Neuronal stem cell (in vitro differentiated cells): ENCODE measurements around the gene WRAP73.

ENCODE experiments used
- DNase-seq: peaks from one replicate; pipeline ENCODE4 v3.0.0-alpha.2; 2013; ENCODE audit warnings: low spot score
- H2AFZ ChIP-seq: one replicate; pipeline ENCODE4 v1.6.1; 2013; ENCODE audit warnings: mild to moderate bottlenecking, low read length, inconsistent platforms
- H2AK5ac ChIP-seq: 2 replicates; pipeline ENCODE4 v1.6.1; 2013; ENCODE audit warnings: low read depth, mild to moderate bottlenecking, inconsistent platforms, low read length, moderate library complexity, mixed read lengths
- H2BK120ac ChIP-seq: 2 replicates; pipeline ENCODE4 v1.6.1; 2013; ENCODE audit warnings: low read depth, mild to moderate bottlenecking, inconsistent platforms, low read length, moderate library complexity, mixed read lengths
- H2BK12ac ChIP-seq: one replicate; pipeline ENCODE4 v1.6.1; 2013; ENCODE audit warnings: low read length, inconsistent platforms
- H2BK15ac ChIP-seq: 2 replicates; pipeline ENCODE4 v1.6.1; 2013; ENCODE audit warnings: mild to moderate bottlenecking, low read length, inconsistent platforms, mixed read lengths
- H2BK5ac ChIP-seq: one replicate; pipeline ENCODE4 v1.6.1; 2013; ENCODE audit warnings: inconsistent platforms, mild to moderate bottlenecking, low read length, moderate library complexity
- H3K14ac ChIP-seq: one replicate; pipeline ENCODE4 v1.6.1; 2013; ENCODE audit warnings: low read length, inconsistent platforms
- H3K18ac ChIP-seq: 2 replicates; pipeline ENCODE4 v1.6.1; 2013; ENCODE audit warnings: low read length, inconsistent platforms
- H3K23ac ChIP-seq: 2 replicates; pipeline ENCODE4 v1.6.1; 2013; ENCODE audit warnings: low read depth, mild to moderate bottlenecking, mixed read lengths, low read length, inconsistent platforms; ENCODE audit not compliant: poor library complexity
- H3K27ac ChIP-seq: replicated peaks from 3 replicates; pipeline ENCODE4 v1.5.1; 2013; ENCODE audit warnings: low read length, inconsistent platforms
- H3K27me3 ChIP-seq, 3 experiments: 2 replicates each; pipeline ENCODE4 v1.6.1; 2013; ENCODE audit warnings: low read length in 3 of 3, mild to moderate bottlenecking in 2 of 3, inconsistent platforms in 1 of 3, low read depth in 1 of 3, mixed read lengths in 1 of 3, moderate library complexity in 1 of 3; ENCODE audit not compliant: control insufficient read depth in 3 of 3, insufficient read depth in 3 of 3
- H3K36me3 ChIP-seq, 2 donors: replicated peaks in 1 of 2; 2 replicates each; pipeline ENCODE4 v1.6.1; 2013; ENCODE audit warnings: low read length in 2 of 2; ENCODE audit not compliant: control insufficient read depth in 2 of 2, insufficient read depth in 2 of 2
- H3K4ac ChIP-seq: 2 replicates; pipeline ENCODE4 v1.6.1; 2013; ENCODE audit warnings: inconsistent platforms, mild to moderate bottlenecking, low read length, moderate library complexity
- H3K4me1 ChIP-seq, 2 donors: 1 replicate in 1 of 2; 2 replicates in 1 of 2; pipeline ENCODE4 v1.6.1; 2013; ENCODE audit warnings: low read length in 2 of 2, low read depth in 1 of 2; ENCODE audit not compliant: control insufficient read depth in 2 of 2, insufficient read depth in 1 of 2
- H3K4me2 ChIP-seq: one replicate; pipeline ENCODE4 v1.6.1; 2013; ENCODE audit warnings: mild to moderate bottlenecking, low read length, inconsistent platforms; ENCODE audit not compliant: insufficient read depth, poor library complexity, severe bottlenecking
- H3K4me3 ChIP-seq, 2 donors: 2 replicates each; pipeline ENCODE4 v1.5.1; 2013; ENCODE audit warnings: low read length in 2 of 2, mild to moderate bottlenecking in 2 of 2, inconsistent platforms in 1 of 2, moderate library complexity in 1 of 2
- H3K79me1 ChIP-seq: one replicate; pipeline ENCODE4 v1.6.1; 2013; ENCODE audit warnings: low read depth, mild to moderate bottlenecking, inconsistent platforms, low read length, moderate library complexity
- H3K9ac ChIP-seq: one replicate; pipeline ENCODE4 v1.6.1; 2013; ENCODE audit warnings: mild to moderate bottlenecking, low read depth, low read length, inconsistent platforms; ENCODE audit not compliant: poor library complexity
- H3K9me3 ChIP-seq, 2 donors: replicated peaks in 1 of 2; 2 replicates each; pipeline versions ENCODE3 to v1.6.1; 2013; ENCODE audit warnings: low read length in 2 of 2, mild to moderate bottlenecking in 2 of 2, inconsistent platforms in 1 of 2, low read depth in 1 of 2, mixed read lengths in 1 of 2, moderate library complexity in 1 of 2; ENCODE audit not compliant: control insufficient read depth in 2 of 2, insufficient read depth in 1 of 2
- H4K8ac ChIP-seq: one replicate; pipeline ENCODE4 v1.6.1; 2013; ENCODE audit warnings: low read depth, mild to moderate bottlenecking, inconsistent platforms, low read length, moderate library complexity
- H4K91ac ChIP-seq: one replicate; pipeline ENCODE4 v1.6.1; 2013; ENCODE audit warnings: low read length, low read depth, mild to moderate bottlenecking, inconsistent platforms; ENCODE audit not compliant: poor library complexity
- WGBS, 2 donors: extraction: QIAGEN DNeasy Blood & Tissue Kit; methylation state at CpG; one replicate each; pipeline ENCODE4 v1.1.7; 2013; ENCODE audit warnings: missing lambda C conversion rate in 2 of 2, mixed read lengths in 1 of 2; ENCODE audit not compliant: insufficient read length in 2 of 2, insufficient replicate concordance in 1 of 2; ENCODE audit errors: extremely low coverage in 2 of 2; 5-methylcytosine and 5-hydroxymethylcytosine counted together

WRAP73 gene

GRCh38 chr1:3630161-3630611 is 19.7 kb downstream of the WRAP73 start:
- no peak overlapping the region for H4K91ac ChIP-seq
- H2BK15ac ChIP-seq: no peak overlapping the region
- no peak overlapping the region for H4K8ac ChIP-seq
- no peak overlapping the region for H2BK5ac ChIP-seq
- H3K9ac ChIP-seq: no peak overlapping the region
- no peak overlapping the region for H2BK120ac ChIP-seq
- peaks cover 31 to 78% of the 10 kb centered on the region in 2 donors for H3K36me3 ChIP-seq
- no peak overlapping the region for H3K14ac ChIP-seq
- no peak for DNase-seq
- no peaks in the 10 kb centered on the region for H3K79me1 ChIP-seq
- no peaks in the 10 kb centered on the region for H3K9me3 ChIP-seq
- peak overlapping the region; percentile 73 for H3K23ac ChIP-seq
- H3K18ac ChIP-seq: no peak overlapping the region
- H3K4me3 ChIP-seq: no peak overlapping the region
- no peak overlapping the region for H2AK5ac ChIP-seq
- H3K27me3 ChIP-seq: no peaks in the 10 kb centered on the region
- no CpG with 5 or more reads among the region's 11 CpGs for WGBS, 2 donors
- H3K4ac ChIP-seq: no peak overlapping the region
- no peak overlapping the region for H3K4me2 ChIP-seq
- no peak overlapping the region for H2BK12ac ChIP-seq
- no peak overlapping the region for H2AFZ ChIP-seq
- H3K4me1 ChIP-seq: peaks cover 6 to 15% of the 10 kb centered on the region in 2 donors
- H3K27ac ChIP-seq: no peak overlapping the region

- Histone ChIP-seq H3K9ac (peak overlapping the region; percentile 44), H2BK15ac (no peak overlapping the region), H4K8ac (no peak overlapping the region), H3K18ac (no peak overlapping the region), H2AFZ (no peak overlapping the region), H2AK5ac (no peak overlapping the region), H2BK120ac (no peak overlapping the region), H2BK5ac (no peak overlapping the region), H3K9me3 (no peaks in the 10 kb centered on the region), H3K4me1 (peaks cover 6 to 15% of the 10 kb centered on the region in 2 donors), H2BK12ac (peak overlapping the region; percentile 58), H3K4me3 (no peak overlapping the region), H3K79me1 (no peaks in the 10 kb centered on the region), H3K36me3 (peaks cover 27 to 73% of the 10 kb centered on the region in 2 donors), H3K4ac (peak overlapping the region; percentile 7), H3K23ac (peak overlapping the region; percentile 73), H3K27ac (no peak overlapping the region), H3K4me2 (no peak overlapping the region), H3K14ac (no peak overlapping the region), H4K91ac (peak overlapping the region; percentile 24), H3K27me3 (no peaks in the 10 kb centered on the region)
- no peak for DNase-seq
- no CpG with 5 or more reads among the region's 16 CpGs for WGBS, 2 donors
These were observed 20.2 kb downstream of the WRAP73 start for GRCh38 chr1:3629561-3630160.

GRCh38 chr1:3628445-3628844 is 21.5 kb downstream of the WRAP73 start:
- no peak overlapping the region for H3K4me2 ChIP-seq
- H3K4me3 ChIP-seq: no peak overlapping the region
- peaks cover 10 to 21% of the 10 kb centered on the region in 2 donors for H3K4me1 ChIP-seq
- DNase-seq: no peak
- H3K18ac ChIP-seq: no peak overlapping the region
- no peak overlapping the region for H2BK5ac ChIP-seq
- H3K36me3 ChIP-seq: peaks cover 26 to 61% of the 10 kb centered on the region in 2 donors
- peaks cover 0 to 2% (median 0%) of the 10 kb centered on the region in 3 experiments for H3K27me3 ChIP-seq
- no peak overlapping the region for H3K27ac ChIP-seq
- H3K79me1 ChIP-seq: no peaks in the 10 kb centered on the region
- no peak overlapping the region for H4K8ac ChIP-seq
- no peak overlapping the region for H3K4ac ChIP-seq
- H3K23ac ChIP-seq: no peak overlapping the region
- no CpG with 5 or more reads among the region's 10 CpGs for WGBS, 2 donors
- no peak overlapping the region for H3K14ac ChIP-seq
- H4K91ac ChIP-seq: no peak overlapping the region
- H3K9ac ChIP-seq: no peak overlapping the region
- no peak overlapping the region for H2BK12ac ChIP-seq
- H3K9me3 ChIP-seq: no peaks in the 10 kb centered on the region
- no peak overlapping the region for H2AK5ac ChIP-seq
- H2BK120ac ChIP-seq: no peak overlapping the region
- no peak overlapping the region for H2AFZ ChIP-seq
- no peak overlapping the region for H2BK15ac ChIP-seq

- H2AFZ ChIP-seq: no peak overlapping the region
- DNase-seq: no peak
- peak overlapping the region; percentile 2 for H3K23ac ChIP-seq
- H3K9ac ChIP-seq: no peak overlapping the region
- H3K4me3 ChIP-seq: no peak overlapping the region
- H4K91ac ChIP-seq: no peak overlapping the region
- no peak overlapping the region for H2BK15ac ChIP-seq
- no peak overlapping the region for H3K18ac ChIP-seq
- peaks cover 0 to 2% (median 0%) of the 10 kb centered on the region in 3 experiments for H3K27me3 ChIP-seq
- no peak overlapping the region for H2AK5ac ChIP-seq
- H3K4ac ChIP-seq: no peak overlapping the region
- H2BK120ac ChIP-seq: no peak overlapping the region
- no peak overlapping the region for H3K27ac ChIP-seq
- H2BK5ac ChIP-seq: no peak overlapping the region
- H3K36me3 ChIP-seq: peaks cover 26 to 53% of the 10 kb centered on the region in 2 donors
- WGBS, 2 donors: no CpG with 5 or more reads among the region's 26 CpGs
- no peak overlapping the region for H2BK12ac ChIP-seq
- no peak overlapping the region for H4K8ac ChIP-seq
- no peaks in the 10 kb centered on the region for H3K9me3 ChIP-seq
- no peaks in the 10 kb centered on the region for H3K79me1 ChIP-seq
- peaks cover 10 to 21% of the 10 kb centered on the region in 2 donors for H3K4me1 ChIP-seq
- no peak overlapping the region for H3K4me2 ChIP-seq
- H3K14ac ChIP-seq: no peak overlapping the region
These were observed 22.2 kb downstream of the WRAP73 start for GRCh38 chr1:3627515-3628253.
